NCI-H69 (cell line): ENCODE results near the gene INO80D.
"Not testable (repeated sequence)": the region's sequence is repeated elsewhere in the genome, so short reads cannot be mapped to it uniquely, and the experiment has no call there.

ENCODE experiments used
- DNase-seq: peaks from one replicate; lab custom pipeline; 2025; lab: John Stamatoyannopoulos, UW

INO80D gene

DNA sequence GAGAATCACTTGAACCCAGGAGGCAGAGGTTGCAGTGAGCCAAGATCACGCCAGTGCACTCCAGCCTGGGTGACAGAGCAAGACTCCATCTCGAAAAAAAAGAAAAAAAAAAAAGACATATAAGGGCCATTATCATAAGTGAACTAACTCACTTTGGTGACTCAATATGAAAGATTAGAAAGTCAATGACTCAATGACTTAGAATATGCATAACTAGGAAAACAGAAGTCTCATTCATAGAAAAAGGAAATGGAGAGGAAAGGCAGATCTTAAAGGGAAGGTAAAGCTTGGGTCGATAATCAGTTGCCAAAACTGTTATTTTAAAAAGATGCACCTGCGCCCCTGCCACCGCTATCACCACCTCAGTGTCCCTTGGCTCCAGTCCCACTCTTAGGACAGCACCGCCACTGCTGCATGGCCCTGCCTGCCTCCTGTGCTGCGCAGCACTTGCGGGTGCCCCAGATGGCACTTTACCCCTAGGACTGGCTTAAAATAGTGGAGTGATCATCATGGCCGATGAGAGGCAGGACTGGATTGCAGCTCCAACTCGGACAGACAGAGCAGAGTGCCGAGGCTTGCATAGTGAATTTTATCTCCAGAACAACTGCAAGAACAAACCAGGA is 54.7 kb downstream of the INO80D start:
- DNase-seq = no peak

DNA sequence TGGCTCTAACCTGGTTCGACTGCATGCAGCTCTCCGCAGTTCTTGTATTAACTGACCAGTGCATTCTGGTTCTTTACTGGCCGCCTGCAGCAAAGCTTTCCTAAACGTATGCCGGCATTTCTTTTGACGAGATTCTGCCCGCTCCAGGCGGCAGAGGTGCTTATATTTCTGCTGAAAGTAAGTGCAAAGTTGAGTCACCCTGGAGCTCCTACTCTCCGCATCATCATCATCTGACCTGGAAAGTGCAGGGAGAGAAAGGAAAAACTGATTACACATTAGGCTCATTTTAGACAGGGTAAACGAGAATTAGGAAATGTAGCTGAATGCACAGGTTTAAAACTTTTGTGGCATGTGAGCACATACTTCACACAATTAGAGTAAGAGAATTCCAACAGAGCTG is 57.9 kb downstream of the INO80D start:
- no peak for DNase-seq

DNA sequence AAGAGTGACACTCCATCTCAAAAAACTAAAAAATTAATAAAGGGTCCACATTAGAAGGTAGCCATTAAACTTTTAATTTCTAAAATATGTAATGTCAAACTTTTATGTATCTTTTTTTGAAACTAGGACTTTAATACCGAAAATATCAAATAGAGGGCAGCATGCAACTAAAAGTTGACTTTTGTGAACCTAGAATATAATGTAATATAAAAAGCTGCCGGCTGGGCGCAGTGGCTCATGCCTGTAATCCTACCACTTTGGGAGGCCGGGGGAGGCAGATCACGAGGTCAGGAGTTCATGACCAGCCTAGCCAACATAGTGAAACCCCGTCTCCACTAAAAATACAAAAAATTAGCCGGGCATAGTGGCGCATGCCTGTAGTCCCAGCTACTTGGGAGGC is 62.8 kb downstream of the INO80D start:
- DNase-seq = no peak

DNA sequence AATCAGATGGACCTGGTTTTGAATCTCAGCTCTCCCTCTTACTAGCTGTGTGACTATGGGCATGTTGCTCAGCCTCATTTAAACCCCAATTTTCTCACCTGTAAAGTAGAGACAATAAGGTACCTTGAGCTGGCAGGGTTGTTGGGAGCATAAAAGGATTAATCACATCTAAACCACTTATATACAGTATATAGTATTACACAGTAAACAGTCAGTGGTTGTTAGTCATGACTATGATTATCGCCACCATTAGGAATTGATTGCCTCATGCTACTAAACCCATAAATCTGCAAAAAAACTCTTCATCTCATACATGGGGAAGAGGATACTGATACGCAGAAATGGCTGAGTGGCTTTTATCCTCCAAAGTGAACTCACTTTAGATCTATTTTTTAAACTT is 65.8 kb downstream of the INO80D start:
- peak; percentile 10 for DNase-seq

DNA sequence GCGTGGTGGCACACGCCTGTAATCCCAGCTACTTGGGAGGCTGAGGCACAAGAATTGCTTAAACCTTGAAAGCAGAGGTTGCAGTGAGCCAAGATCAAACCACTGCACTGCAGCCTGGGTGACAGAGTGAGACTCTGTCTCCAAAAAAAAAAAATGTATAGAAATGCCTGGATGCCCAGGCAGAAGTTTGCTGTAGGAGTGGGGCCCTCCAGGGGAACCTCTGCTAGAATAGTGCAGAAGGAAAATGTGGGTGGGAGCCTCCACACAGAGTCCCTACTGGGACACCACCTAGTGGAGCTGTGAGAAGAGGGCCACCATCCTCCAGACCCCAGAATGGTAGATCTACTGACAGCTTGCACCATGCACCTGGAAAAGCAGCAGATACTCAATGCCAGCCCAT is 70.2 kb downstream of the INO80D start:
- not testable (repeated sequence) for DNase-seq

DNA sequence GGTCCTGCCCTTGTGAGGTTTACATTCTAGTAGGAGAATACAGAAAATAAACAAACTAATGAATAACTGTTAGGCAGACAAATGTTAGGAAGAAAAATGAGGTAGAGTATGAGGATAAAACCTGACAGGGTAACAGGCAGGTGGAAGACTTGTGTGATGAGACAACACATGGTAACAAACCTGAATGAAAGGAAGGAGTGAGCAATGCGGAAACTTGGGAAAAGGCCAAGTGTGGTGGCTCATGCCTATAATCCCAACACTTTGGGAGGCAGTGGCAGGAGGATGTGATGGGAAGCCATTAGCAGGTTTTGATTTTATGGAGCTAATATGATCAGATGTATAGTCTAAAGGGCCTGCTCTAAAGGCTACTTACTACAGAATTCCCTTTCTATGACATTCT is 74.2 kb downstream of the INO80D start:
- DNase-seq = peak; percentile 9

DNA sequence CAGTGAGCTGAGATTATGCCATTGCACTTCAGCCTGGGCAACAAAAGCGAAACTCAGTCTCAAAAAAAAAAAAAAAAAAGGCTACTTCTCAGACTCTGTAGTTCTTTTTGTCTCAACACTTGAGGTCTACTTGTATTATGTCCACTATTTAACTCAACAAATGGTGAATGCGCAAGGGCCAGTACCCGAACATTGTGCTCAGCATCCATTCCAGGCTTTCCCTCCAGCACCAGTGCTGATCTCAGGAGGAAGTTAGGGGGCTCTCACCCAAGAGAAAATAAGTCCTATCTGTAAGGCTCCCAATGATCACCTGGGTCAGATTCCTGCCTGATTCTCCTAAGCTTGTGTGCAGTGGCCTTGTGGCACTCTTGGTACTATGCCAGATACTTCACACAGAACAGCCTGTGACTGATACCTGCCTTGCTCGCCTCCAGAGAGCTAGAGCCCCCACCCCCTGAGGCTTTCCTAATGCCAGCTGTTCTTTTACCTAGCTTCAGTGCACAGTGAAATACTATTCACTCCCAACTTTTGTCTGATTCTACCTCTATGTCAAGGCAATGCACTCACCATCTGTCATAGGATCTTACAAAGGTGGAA is 74.9 kb downstream of the INO80D start:
- peak; percentile 64 for DNase-seq

DNA sequence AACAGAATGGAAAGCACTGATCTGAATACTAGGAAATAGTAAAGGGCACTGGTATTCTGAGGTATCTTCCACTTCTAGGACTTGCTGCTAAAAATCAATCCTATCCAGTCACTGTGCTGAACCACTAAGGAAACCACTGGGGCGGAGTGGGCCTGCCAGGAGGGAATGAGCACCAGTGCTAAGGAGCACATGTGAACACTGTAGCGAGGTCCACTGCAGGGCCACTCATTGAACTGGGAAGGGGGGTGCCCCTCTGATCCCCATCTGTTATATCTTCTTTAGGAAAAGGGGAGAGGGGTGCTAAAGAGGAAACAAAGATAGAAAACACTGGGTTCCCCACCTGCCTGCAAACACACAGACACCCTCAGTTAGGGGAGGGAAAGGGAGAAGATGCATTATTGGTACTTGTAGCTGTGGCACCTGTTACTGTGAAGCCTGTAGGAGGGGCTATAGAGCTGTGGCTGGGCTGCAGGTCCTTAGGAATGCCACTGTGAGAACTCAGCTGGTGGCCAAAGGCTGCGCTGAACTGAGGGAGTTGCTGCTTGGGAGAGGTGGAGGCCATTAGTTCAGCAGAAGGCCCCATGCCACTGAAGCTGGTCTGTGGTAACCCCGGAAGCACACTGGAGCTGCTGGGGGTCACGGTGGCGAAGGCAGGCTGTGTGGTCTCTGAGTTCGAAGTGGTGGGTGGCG is 81.8 kb downstream of the INO80D start:
- peak; percentile 5 for DNase-seq

DNA sequence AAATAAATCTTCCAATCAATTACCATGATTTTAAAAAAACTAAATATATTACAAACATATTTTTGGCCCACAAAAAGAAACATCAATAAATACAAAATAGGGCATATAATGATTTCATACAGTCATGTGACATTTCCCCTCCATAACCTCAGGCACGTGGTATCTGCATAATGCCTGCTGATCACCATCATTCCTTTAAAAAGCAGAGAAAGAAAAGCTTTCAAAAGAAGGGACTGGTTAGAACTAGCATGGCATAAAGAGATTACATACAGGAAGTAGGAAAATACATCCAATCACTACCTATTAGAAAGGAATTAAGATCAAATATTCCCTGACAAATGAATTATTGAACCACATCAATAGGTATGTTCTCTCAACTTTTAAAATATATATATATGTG is 83.5 kb downstream of the INO80D start:
- DNase-seq = no peak

DNA sequence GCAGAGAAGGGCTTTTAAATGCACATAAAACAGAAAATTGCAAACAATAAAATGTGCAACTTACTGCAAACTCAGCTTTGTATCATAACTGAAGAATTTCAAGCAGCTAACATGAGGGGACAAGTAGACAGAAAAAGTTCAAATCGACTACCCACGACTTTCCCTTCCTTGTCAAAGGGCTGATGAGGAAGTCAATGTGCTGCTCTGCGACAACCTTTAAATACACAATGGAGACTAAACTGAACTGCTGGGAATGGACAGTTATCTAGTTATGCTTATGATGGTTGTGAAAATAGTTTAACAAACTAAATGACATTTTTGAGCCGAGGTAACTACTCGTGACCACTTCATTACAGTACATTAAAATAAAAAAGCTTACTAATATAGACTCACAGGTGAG is 84.1 kb downstream of the INO80D start:
- DNase-seq = no peak

DNA sequence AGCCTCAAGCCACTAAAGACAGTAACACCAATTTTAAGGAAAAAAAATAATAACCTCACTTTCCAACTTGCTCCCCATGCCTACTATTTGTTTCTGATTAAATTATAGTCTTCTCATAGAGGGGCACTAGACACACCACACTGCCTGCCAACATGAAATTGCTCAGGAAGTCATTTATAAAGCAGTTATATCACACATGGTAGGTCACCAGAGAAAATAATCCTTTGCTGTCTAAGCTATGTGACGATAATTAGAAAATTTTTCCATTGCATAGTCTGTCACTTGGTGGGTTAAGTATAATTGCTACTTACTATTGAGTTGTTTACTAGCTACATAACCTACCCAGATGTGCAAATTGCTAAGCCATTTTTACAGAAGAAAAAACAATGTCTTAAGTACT is 85.2 kb downstream of the INO80D start:
- DNase-seq = peak; percentile 14

DNA sequence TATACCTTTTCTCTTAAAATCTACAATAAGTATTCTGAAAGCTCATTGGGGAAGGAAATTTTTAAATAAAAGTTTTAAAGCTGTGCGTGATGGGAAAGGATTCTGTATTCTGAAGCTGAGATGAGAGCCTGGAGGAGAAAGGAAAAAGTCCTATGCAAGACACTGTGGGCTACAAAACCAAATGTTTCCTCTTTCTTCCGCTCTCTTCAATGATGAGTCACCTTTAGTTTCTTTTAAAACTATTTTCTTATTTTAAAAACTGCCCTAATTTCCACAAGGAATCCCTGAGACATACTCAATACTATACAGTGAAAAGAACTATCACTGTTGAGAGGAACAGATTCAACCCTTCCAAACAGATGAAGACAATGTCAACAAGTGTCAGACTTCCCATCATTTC is 87.4 kb downstream of the INO80D start:
- DNase-seq = no peak

DNA sequence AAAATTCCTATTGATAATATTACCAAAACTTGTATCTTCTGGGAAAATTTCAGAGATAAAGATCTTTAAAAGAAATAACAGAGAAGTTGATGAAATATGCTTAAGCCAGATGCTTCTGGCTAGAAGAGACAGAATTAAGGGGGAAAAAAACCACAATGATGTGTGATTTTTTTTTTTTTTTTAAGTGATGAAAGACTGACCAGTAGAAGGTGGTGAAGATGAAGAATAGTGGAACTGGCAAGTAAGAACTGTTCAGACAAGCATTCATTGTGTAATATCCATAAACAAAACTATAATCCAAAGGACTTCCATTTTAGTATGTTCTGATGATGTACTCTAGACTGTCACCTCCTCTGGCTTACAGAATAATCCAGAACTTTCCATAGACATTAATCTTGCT is 89.8 kb downstream of the INO80D start:
- DNase-seq = no peak

DNA sequence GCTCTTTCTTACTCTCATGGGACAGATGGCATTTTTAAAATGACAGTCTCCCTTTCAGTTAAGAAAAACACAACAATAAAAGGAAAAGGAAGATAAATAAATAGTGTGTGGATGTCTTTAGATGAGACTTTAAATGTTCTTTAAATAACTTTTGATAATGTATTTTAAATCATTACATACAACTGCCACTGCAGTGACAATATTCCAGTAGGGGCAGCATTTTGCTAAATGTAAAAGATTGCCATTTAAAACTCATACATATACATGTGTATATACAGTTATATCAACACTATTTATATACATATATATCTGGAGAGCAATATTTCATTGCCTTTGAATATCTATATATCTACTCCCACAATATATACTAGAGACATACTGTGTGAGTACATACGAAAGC is 90.7 kb downstream of the INO80D start:
- no peak for DNase-seq

DNA sequence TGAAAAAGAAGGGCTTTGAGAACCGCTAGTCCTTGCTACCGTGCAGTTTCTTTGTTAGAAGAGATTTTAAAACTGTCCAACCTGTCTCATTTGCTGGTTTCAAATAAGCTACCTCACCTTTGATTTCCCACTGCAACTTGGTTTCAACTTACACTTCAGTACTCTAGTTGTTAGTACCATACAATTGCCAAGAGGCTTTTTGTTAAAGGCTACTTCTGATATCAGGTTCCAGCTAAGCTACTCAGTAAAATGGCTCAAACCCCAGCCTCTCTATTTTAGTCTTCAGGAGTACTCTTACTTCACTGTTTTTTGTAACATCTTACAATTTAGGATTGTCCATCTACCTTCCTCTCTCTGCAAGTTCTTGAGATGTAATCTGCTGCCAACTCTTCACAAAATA is 91.6 kb downstream of the INO80D start:
- DNase-seq = peak; percentile 1

DNA sequence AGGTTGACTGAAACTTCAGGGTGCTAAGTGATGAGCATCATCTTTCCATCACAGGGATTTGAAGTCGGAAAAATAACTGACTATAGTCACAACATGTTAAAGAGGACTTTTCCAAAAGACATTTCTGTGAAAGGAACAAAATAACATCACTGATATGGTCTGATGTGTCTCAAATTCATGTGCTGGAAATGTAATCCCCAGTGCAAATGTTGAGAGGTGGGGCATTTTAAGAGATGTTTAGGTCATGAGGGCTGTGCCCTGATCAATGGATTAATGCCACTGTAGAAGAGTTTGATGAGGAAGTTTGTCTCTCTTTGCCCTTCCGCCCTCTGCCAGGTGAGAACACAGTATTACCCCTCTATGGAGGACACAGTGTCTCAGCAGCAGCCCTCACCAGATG is 95.9 kb downstream of the INO80D start:
- DNase-seq = no peak

DNA sequence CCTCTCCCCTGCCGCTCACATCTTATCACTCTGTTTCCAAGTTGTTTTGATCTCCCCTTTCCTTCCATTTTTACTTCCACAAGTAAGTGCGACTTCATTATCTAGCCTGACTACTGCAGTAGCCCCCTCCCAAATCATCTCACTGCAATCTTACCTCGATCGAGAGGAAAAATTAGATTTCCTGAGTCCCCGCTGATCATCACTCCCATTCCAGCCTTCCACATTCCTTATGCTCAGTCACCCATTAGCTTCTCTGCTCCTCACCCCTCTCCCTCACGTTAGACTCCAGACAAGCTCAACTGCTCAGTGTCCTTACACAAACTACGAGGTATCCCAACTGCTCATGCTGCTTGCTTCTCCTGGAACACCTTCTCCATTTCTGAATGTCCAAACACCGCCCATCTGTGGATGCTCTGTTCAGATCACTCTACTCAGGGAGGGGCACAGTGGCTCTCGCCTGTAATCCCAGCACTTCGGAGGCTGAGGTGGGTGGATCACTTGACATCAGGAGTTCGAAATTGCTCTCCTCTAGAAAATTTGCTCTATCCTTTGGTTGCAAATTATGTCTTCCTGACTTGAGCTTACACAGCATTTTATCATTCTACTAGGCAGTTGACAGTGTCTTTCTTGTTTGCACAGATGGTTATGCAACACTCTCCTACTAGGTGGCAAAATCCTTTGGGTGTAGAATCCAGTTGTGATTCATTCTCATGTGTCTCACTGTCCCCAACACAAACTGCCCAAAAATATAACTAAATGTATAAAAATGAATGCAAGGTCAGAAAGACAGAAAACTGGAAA is 96.5 kb downstream of the INO80D start:
- no peak for DNase-seq

DNA sequence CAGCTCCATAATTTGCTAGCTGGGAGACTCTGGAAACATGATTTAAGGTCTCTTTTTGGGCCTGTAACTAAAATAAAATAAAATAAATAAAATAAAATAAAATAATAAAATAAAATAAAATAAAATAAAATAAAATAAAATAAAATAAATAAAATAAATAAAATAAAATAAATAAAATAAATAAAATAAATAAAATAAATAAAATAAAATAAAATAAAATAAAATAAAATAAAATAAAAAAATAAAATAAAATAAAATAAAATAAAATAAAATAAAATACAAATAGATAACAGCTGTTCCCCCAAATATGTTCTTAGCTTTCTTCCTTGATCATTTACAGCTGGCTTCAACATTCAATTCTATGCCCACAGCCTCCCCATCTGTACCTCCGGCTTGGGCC is 97.3 kb downstream of the INO80D start:
- DNase-seq = not testable (repeated sequence)

DNA sequence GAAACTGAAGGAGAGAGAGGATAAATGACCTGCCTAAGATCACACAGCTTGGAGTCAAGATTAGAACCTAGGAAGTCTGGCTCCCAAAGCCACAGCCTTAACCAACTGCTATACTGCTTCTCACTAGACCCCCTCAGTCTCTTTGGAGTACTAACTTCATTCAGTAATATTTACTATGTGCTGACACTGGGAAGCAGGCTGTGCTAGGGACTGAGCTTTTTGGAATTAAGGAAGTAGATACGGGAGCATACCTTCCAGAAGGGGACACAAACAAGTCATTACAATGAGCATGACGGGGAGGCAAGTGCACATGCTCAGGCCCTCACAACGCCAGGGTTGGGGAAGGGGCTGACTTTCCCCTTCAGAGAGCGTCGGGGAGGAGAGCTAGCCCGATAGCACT is 97.7 kb downstream of the INO80D start:
- DNase-seq = no peak

DNA sequence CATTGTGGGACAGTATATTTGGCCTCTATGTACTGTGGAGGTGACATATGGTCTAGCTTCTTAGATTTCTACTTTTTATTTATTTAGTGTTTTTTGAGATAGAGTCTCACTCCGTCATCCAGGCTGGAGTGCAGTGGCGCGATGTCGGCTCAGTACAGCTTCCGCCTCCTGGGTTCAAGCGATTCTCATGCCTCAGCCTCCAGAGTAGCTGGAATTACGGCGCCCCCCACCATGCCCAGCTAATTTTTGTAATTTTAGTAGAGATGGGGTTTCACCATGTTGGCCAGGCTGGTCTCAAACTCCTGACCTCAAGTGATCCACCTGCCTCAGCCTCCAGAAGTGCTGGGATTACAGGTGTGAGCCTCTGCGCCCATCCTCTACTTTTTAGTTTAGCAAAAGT is 99.6 kb downstream of the INO80D start:
- not testable (repeated sequence) for DNase-seq

DNA sequence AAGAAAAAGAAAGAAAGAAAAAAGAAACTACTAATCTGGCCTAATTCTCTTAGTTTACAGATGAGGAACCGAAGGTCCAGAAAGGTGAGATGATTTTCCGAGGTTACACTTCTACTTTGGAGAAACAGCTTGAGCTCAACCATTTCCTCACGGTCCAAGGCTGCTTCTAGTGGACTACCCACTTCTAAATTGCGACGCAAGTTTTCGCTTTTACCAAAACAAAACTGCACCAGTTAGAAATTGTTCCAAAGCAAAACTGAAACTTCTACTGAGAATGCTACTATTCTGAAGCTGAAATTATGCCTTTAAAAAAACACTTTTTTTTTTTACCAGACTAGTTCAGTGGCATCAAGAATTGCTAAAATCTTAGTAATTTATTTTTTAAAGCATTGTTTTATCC is 101.6 kb downstream of the INO80D start:
- no peak for DNase-seq

DNA sequence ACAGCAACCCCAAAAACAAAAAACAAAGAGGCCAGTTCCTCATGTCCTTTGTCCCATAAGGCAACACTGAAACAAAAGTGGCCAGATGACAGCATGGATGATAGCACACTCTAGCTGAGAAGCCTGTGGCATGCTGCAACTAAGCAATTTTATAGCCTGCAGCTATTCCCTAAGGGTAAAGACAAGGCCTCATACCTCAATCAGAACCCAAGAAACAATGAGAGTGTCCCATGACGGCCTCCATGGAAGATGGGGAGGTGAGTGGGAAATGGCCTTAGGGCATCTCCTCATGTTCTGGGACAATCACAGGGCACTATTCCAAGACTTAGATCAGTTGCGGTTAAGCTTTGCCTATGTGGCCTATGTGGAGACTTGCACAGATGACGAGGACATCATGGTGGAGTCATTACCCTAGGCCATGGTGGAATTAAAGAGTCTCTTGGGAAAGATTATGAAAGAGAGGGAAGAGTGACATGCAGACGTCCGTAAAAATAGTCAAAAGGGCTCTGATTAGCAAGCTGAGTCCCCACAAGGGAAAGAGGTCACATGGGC is 103.1 kb downstream of the INO80D start:
- DNase-seq = no peak

DNA sequence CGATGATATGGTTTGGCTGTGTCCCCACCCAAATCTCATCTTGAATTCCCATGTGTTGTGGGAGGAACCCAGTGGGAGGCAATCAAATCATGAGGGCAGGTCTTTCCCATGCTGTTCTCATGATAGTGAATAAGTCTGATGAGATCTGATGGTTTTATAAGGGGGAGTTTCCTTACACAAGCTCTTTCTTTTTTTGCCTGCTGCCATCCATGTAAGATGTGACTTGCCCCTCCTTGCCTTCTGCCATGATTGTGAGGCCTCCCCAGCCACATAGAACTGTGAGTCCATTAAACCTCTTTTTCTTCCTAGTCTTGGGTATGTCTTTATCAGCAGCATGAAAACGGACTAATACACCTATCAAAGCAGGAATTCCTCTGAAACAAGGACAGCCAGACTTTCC is 107.2 kb downstream of the INO80D start:
- DNase-seq = not testable (repeated sequence)
